Psoas muscle (tissue), 8 donors: ENCODE data around the gene KRT1. TPM values are rescaled to one million over a fixed set of nuclear protein-coding genes. Genes with fewer than 3 reads are reported as not detected.

Experiments used
- ATAC-seq, 4 donors: fragments of 200-7000 bp; cut with Tn5 transposase; one replicate each; pipeline ENCODE4 v1.9.1; 2020; ENCODE audit warnings: moderate library complexity in 3 of 4, mild to moderate bottlenecking in 2 of 4
- DNase-seq, 2 donors: peaks; one replicate each; pipeline ENCODE4 v3.0.0-alpha.2; 2020
- H3K27ac ChIP-seq: fragments of 200-600 bp; one replicate; pipeline ENCODE4 v1.8.0; 2022
- H3K27me3 ChIP-seq, 3 donors: fragments of 200-600 bp in 1 of 3; one replicate each; pipeline versions ENCODE4 v1.6.1 to v1.8.0; 2013 to 2022; ENCODE audit warnings: low read length in 2 of 3, mild to moderate bottlenecking in 2 of 3, moderate library complexity in 1 of 3; ENCODE audit not compliant: insufficient read depth in 3 of 3
- H3K36me3 ChIP-seq, 2 donors: fragments of 200-600 bp in 1 of 2; one replicate each; pipeline versions ENCODE4 v1.6.1 to v1.8.0; 2013 to 2022; ENCODE audit warnings: low read depth in 1 of 2, mild to moderate bottlenecking in 1 of 2, moderate library complexity in 1 of 2; ENCODE audit not compliant: insufficient read depth in 1 of 2
- H3K4me1 ChIP-seq: fragments of 200-600 bp; one replicate; pipeline ENCODE4 v1.8.0; 2022
- H3K4me3 ChIP-seq: fragments of 200-600 bp; one replicate; pipeline ENCODE4 v1.8.0; 2022; ENCODE audit warnings: mild to moderate bottlenecking
- H3K9me3 ChIP-seq: fragments of 200-600 bp; one replicate; pipeline ENCODE4 v1.8.0; 2022
- CTCF ChIP-seq: fragments of 200-600 bp; IDR thresholded peaks from one replicate; pipeline ENCODE4 v1.8.0; 2022; ENCODE audit warnings: antibody characterized with exemption
- WGBS, 3 donors: extraction: QIAGEN DNeasy Blood & Tissue Kit; methylation state at CpG; one replicate each; pipeline versions ENCODE4 v1.1.6 to v1.1.7; 2013; 5-methylcytosine and 5-hydroxymethylcytosine counted together
- intact Hi-C, 2 donors: fragments of 100-400 bp; cut with DNase I; formaldehyde crosslinking; loops; one replicate each; pipeline versions ENCODE4 v1.11.0 to v1.14.2; 2022
- polyA plus RNA-seq, 3 donors: library from polyadenylated mRNA; stranded (reverse); fragments of 200-250 nt; gene quantifications; one replicate each; pipeline ENCODE4 v1.2.3, GENCODE V29; 2013
- total RNA-seq, 4 donors: library from RNA; stranded (reverse); fragmentation: NEBNext Ultra II Directional in 2 of 4; extraction: Animal tissue kit (Norgen Biotek cat#: 25700) in 2 of 4; gene quantifications; one replicate each; pipeline versions ENCODE4 v1.2.1 to v1.2.4, GENCODE V29; 2021 to 2023
- donor health status: healthy with polysubstance abuse.
- donor health status: DM: no; HTN: no; CAD: no; lungs with moderate emphysema.
- donor health status: Bipolar disorder and iron deficiency.
- donor health status: healthy.
- donor health status: DM: yes; HTN: yes; CAD: no.
- donor health status: DM: no; HTN: no; CAD: no.
- donor health status: DM: no; HTN: no; CAD: no.
- donor health status: DM: yes; HTN: yes; CAD: no.

Gene KRT1
- total and polyA plus RNA-seq, 7 donors: 0.13 to 1.1 (median 0.20) TPM; not detected in 3

- Histone ChIP-seq H3K9me3 (no peaks in the 10 kb centered on the region), H3K27ac (no peak overlapping the region), H3K36me3 (no peaks in the 10 kb centered on the region), H3K27me3 (peaks cover 0 to 7% (median 0%) of the 10 kb centered on the region in 3 donors), H3K4me1 (no peaks in the 10 kb centered on the region), H3K4me3 (no peak overlapping the region)
- ATAC-seq (no peak), DNase-seq (no peak)
- 62 to 69% (median 63%) methylated on average over 5 of the region's 5 CpGs for WGBS, 3 donors
- intact Hi-C loops: no loop called here
- no peak for TF ChIP-seq CTCF
Observed at GRCh38 chr12:52636592-52637258, 43.5 kb downstream of the KRT1 start.

GRCh38 chr12:52636189-52636588 is 44.0 kb downstream of the KRT1 start:
- Histone ChIP-seq H3K4me3 (no peak overlapping the region), H3K36me3 (no peaks in the 10 kb centered on the region), H3K9me3 (no peaks in the 10 kb centered on the region), H3K4me1 (no peaks in the 10 kb centered on the region), H3K27me3 (peaks cover 0 to 5% (median 0%) of the 10 kb centered on the region in 3 donors), H3K27ac (no peak overlapping the region)
- DNase-seq: no peak
- intact Hi-C loops: no loop called here
- TF ChIP-seq CTCF: no peak
- WGBS, 3 donors: 68 to 76% (median 73%) methylated on average over 6 of the region's 6 CpGs
- ATAC-seq: no peak

GRCh38 chr12:52634266-52635056 is 45.7 kb downstream of the KRT1 start:
- no peak for TF ChIP-seq CTCF
- DNase-seq: peak in 1 of 2 donors; percentile 42
- Histone ChIP-seq H3K4me3 (no peak overlapping the region), H3K36me3 (no peaks in the 10 kb centered on the region), H3K4me1 (no peaks in the 10 kb centered on the region), H3K9me3 (no peaks in the 10 kb centered on the region), H3K27ac (no peak overlapping the region), H3K27me3 (peaks cover 0 to 11% (median 0%) of the 10 kb centered on the region in 3 donors)
- peak in 2 of 4 donors; percentile 69 to 84 for ATAC-seq
- intact Hi-C loops: no loop called here
- WGBS, 3 donors: 23 to 41% (median 26%) methylated on average over 6 to 7 of the region's 7 CpGs

DNA sequence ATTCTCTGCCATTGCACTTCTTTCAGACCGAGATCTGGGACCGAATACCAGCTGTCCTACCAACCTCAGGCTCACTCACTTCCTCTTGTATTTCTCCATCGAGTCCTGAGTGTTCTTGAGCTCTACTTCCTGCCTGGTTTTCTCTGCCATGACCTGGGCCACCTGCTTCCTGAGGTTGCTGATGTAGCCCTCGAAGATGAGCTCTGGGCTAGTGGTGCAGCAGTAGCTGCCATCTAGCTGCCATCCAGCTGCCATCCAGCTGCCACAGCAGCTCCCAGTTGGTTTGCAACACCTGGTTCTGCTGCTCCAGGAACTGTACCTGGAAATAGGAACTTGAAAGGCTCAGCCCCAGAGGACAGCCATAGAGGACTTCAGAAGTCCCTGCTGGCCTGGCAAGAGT is 46.8 kb downstream of the KRT1 start:
- Histone ChIP-seq H3K9me3 (no peaks in the 10 kb centered on the region), H3K27ac (no peak overlapping the region), H3K36me3 (no peaks in the 10 kb centered on the region), H3K4me1 (no peaks in the 10 kb centered on the region), H3K4me3 (no peak overlapping the region), H3K27me3 (peaks cover 0 to 14% (median 0%) of the 10 kb centered on the region in 3 donors)
- intact Hi-C loops: no loop called here
- no peak for ATAC-seq
- WGBS, 3 donors: 29 to 37% (median 32%) methylated on average over 4 of the region's 4 CpGs
- DNase-seq: no peak
- no peak for TF ChIP-seq CTCF
